Renal cortex interstitium (tissue), 11 donors: ENCODE results near the gene PRRG1. TPM values are rescaled to one million over a fixed set of nuclear protein-coding genes. Genes with fewer than 3 reads are reported as not detected.
"Not testable (repeated sequence)": the region's sequence is repeated elsewhere in the genome, so short reads cannot be mapped to it uniquely, and the experiment has no call there.

ENCODE experiments used
- DNase-seq, 11 donors: peaks; one replicate each; pipeline ENCODE4 v3.0.0-alpha.2; 2013; ENCODE audit warnings: low read depth in 9 of 11, low spot score in 4 of 11; ENCODE audit errors: extremely low read depth in 1 of 11
- polyA plus RNA-seq, 3 donors: library from polyadenylated mRNA; unstranded; fragments of 120-200 nt; gene quantifications; one replicate each; pipeline ENCODE4 v1.2.1, GENCODE V29; 2013; ENCODE audit not compliant: insufficient read length in 3 of 3

Gene PRRG1
- polyA plus RNA-seq, 3 donors: 17.0 to 26.6 (median 22.4) TPM

DNA sequence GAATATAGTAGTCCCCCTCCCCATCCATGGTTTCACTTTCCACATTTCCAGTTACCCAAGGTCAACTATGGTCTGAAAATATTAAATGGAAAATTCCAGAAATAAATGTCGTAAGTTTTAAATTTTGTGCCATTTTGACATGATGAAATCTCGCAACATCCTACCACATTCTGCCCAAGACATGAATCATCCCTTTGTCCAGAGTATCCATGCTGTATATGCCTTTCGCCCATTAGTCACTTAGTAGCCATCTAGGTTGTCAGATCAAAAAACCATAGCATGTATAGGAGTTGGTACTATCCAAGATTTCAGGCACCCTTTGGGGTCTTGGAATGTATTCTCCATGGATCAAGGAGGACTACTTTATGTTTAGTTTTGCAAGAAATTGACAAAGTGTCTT is 8.3 kb downstream of the PRRG1 start:
- no peak for DNase-seq

- DNase-seq: no peak
Measured at GRCh38 chrX:37361596-37361995, 12.4 kb downstream of the PRRG1 start.

- DNase-seq: no peak
Measured at GRCh38 chrX:37364666-37365065, 15.5 kb downstream of the PRRG1 start.

- no peak for DNase-seq
Measured at GRCh38 chrX:37367946-37368345, 18.8 kb downstream of the PRRG1 start.

DNA sequence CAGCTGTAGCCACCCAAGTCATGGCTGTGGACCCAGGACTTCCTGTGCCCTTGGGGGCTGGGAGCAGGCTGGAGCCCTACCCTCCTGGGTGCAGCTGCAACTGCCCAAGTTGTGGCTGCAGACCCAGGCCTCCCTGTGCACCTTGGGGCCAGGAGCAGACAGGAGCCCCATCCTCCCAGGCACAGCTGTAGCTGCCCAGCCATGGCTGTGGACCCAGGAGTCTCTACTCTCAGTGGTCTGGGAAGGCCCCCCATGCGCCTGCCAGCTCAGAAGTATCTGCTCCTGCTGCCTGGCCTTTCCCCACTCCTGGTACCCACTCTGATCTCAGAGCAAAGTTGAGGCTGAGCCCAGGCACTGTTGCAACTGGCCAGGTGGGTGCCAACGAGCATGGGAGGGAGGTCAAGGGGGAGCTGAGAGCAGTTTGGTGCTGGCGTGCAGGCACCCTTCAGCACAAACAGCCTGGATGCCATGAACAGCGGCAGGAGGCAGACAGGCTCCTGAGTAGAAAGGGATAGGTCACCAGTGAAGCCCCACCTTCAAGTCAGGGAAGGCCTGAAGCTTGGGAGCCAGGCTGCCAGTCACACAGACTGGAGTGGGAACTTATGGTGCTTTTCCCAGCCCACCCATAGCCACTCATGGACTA is 21.5 kb downstream of the PRRG1 start:
- DNase-seq: no peak

DNA sequence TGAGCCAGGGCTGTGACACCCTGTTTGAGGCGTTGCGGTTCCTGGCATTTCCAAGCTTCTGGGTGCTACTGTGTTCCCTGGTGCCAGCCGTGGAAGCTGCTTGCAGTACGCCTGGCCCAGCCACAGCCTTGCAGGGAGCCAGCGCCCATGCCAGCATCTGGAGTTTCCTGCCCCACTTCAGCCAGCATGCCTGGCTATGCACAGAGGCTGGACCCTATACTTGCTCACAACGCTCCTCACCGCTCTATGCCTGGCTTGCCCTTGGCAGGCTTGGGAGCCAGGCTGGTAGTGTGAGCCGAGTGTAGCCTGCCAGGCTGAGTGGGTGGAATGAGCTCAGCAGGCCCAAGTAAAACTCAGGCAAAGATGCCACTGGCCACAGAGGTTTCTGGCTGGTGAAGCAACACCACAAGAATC is 22.4 kb downstream of the PRRG1 start:
- no peak for DNase-seq

DNA sequence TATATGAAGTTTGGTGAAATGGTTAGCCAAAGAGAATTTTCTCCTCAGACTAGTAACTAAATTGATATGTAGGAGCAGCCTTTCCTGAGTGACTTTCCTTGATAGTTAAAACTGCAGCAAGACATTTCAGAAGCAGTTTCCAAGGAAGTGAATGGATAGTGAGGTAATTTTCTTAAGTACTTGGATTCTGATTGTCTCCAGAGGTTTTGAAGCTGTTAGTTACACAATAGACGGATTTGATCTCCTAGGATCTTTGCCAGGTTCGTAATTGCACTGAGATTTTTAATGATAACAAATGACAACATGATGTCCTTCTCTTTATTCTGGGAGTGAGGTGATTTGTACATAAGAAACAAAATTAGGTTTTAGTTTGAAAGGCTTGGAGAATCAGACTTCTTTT is 29.2 kb downstream of the PRRG1 start:
- no peak for DNase-seq

- no peak for DNase-seq
Measured at GRCh38 chrX:37378830-37379229, 29.7 kb downstream of the PRRG1 start.

DNA sequence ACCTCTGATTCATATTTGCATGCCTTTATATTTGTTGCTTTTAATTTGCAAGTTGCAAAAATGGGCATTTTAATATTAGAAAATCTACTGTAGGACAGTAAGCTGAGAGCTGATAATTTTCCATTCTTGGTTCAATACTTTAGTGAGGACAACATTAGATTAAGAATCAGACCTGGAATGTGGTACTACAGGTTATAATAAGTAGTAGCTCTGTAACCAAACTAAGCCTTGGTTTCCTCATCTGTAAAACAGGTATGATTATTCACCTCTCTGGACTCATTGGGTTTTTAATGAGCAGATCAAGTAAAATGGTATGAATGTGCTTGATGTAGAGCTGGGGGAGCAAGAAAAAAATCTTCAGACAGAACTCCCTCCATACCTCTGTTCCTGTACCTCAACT is 31.1 kb downstream of the PRRG1 start:
- DNase-seq: no peak

GRCh38 chrX:37380924-37381323 is 31.8 kb downstream of the PRRG1 start:
- DNase-seq: no peak

DNA sequence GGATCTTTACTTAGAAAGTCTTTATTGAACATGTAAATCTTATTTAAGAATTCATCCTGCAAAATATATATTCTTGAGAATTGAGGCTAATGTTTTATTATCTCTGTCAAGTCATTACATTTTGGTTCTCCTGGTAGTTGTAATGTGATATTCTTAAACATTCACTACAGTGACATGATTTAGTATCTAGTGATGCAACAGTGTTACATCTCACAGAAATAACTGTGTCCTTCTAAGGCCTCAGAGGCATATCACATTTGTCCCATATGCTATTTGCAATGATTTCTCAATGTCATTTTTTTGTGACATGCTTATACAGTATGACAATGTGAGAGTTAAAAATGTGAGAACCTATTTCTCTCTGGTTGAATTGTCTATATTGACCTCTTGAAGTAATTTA is 34.1 kb downstream of the PRRG1 start:
- DNase-seq: peak in 2 of 11 donors; percentile 1

DNA sequence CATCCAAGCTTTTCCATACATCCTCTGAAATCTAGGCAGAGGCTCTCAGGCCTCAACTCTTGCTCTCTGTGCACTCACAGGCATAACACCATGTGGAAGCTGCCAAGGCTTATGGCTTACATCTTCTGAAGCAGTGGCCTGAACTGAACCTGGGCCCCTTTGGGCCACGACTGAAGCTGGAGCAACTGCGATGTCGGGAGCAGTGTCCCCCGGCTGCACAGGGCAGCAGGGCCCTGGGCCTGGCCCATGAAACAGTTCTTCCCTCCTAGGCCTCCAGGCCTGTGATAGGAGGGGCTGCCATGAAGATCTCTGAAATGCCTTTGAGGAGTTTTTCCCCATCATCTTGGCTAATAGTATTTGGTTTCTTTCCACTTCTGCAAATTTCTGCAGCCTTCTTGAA is 39.2 kb downstream of the PRRG1 start:
- DNase-seq: no peak

DNA sequence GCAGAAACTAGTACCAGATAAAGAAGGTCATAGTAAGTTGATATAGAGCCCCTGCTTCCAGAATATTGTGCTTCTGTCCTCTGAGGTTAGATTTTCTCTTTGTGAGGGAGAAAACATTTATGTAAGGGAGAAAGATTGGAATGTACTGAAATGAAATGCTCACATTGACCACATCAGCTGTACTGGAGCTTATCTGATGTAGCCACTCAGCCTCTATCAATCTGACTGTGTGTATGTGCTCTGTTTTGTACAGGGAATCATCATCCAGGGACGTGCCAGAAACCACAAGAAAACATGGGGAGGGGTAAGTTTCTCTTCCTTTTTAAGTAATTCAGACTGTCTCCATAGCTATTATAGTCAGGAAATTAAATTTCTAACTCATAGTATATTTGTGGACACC is 56.8 kb downstream of the PRRG1 start:
- no peak for DNase-seq

GRCh38 chrX:37407736-37408135 is 58.6 kb downstream of the PRRG1 start:
- no peak for DNase-seq

DNA sequence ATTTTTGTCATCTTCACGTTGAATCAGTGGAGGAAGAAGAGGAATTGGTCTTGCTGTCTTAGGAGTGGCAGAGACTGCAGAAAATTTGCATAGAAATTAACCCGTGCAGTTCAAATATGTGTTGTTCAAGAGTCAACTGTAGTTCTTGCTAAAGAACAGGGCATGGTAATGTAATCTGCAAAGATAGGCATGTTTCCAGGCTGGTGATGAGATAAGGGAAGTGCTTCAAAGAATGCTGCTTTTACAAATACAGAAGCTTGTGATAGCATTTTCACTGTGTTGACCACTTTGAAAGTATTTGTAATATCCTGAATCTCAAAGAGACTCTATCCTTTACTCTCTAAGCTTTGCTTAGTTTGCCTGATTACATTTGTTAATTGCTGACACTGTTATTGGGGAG is 60.1 kb downstream of the PRRG1 start:
- no peak for DNase-seq

- DNase-seq: no peak
Measured at GRCh38 chrX:37420185-37420584, 71.0 kb downstream of the PRRG1 start.

DNA sequence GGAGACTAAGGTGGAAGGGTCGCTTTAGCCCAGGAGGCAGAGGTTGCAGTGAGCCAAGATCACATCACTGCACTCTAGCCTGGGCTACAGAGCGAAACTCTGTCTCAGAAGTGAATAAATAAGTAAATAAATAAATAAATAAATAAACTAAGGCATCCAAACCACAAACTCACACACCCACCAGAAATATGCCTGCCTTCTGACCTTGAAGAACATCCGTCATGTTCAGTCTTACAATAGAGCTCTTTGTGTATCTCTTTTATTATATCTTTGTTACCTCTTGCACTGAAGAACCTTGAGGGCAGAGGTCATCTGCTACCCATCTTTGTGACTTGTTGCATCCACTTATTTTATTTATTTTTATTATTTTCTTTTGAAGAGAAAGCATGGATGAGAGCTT is 71.6 kb downstream of the PRRG1 start:
- DNase-seq: no peak

DNA sequence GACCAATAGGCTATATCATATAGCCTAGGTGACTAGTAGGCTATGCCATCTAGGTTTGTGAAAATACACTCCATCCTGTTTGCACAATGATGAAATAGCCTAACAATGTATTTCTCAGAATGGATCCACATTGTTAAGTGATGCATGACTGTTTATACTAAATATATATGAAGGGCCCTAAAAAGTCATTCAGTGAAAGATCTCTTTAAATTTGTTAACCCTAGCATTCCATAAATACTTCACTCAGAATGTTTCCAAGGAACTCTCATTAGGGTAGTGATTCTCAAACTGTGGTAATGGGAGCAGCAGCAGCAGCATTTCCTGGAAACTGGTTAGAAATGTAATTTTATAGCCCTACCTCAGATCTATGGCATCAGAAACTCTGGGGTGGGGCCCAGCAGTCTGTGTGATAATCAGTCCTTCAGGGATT is 74.9 kb downstream of the PRRG1 start:
- no peak for DNase-seq

DNA sequence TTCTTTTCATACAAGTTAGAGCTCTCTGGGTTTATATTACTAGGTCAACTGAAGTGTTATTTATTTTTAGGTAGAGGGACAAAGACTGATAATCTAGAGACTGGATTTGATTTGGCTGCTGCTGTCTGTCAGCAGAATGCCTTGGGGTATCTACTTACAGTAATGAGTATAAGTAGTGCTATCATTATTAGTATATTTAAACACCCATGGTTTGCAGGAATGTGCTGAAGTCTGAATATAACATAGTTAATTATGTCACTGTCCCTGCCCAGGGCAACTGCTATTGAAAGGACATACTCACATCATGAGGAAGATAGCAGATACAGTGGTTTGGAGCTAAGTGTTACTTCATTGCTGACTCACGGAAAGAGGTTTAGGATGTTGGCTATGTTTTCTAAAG is 76.2 kb downstream of the PRRG1 start:
- DNase-seq: no peak

GRCh38 chrX:37428962-37429361 is 79.8 kb downstream of the PRRG1 start:
- not testable (repeated sequence) for DNase-seq

- DNase-seq: no peak
Measured at GRCh38 chrX:37434362-37434761, 85.2 kb downstream of the PRRG1 start.

DNA sequence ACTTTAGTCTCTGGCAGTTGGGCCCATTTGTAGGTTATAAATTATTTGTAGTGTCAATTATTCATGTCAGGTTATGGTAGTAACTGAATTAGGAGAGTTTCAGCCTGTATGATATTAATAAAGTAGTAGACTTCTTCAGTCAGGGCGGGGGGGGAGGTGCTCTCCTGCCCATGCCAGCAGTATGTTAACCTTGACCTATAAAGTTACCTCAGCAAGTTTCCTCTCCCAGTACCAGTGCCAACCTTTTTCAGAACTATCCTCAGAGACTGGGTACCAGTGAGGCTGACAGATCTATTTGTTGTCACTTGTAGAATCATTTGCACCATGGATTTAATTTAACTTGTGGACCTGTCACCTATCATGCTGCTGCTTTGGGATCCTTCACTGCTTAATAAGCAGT is 88.0 kb downstream of the PRRG1 start:
- DNase-seq: no peak
